ENCODE measurements around the gene CLNS1A. TPM values are rescaled to one million over a fixed set of nuclear protein-coding genes. Genes with fewer than 3 reads are reported as not detected.

CLNS1A gene
- total RNA-seq, 1 experiment from 2014 or later = 190 TPM

DNA sequence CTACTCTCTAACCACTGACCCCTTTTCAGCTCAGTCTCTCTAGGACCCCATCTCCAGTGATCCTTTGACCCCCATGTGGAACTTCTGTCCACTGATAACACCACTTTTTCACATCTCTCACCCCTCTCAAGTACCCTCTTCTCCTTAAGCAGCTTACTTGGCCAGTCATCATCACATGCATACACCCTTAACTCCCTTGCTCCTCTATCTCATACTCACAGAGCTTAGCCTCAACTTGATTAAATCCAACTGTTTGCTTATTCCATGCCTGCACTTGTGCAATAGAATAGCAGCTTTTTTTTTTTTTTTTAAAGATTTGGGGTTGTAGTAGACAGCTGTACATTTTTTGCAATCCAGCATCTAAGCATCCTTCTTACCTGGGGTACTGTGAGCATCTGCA is 25.7 kb downstream of the CLNS1A start:
- Histone ChIP-seq H2AFZ (no peak overlapping the region), H4K20me1 (ENCODE audit: insufficient read depth) (no peaks in the 10 kb centered on the region), H3K36me3 (ENCODE audit: low read depth) (peaks cover 51% of the 10 kb centered on the region), H3K9me3 (ENCODE audit: insufficient read depth, low read depth) (no peaks in the 10 kb centered on the region), H3K4me3 (no peak overlapping the region), H3K27ac (no peak overlapping the region), H3K4me1 (replicated peaks; ENCODE audit: insufficient read depth) (no peaks in the 10 kb centered on the region), H3K9me2 (ENCODE audit: insufficient read depth) (no peaks in the 10 kb centered on the region), H3K4me2 (no peak overlapping the region), H3K27me3 (ENCODE audit: insufficient read depth, low read depth) (no peaks in the 10 kb centered on the region), H3F3A (ENCODE audit: insufficient read depth, low read depth) (peaks cover 6% of the 10 kb centered on the region; the same call in 1 of the 2 replicates), H3K79me2 (ENCODE audit: low read depth) (no peaks in the 10 kb centered on the region)
- no peak for DNase-seq
- ChIA-PET CTCF (interaction anchor here (0.6 kb wide), 1 partner anchor 277 kb away, joined by 4 read pairs; no protein-coding TSS in a partner anchor), POLR2A (ENCODE audit: unreplicated experiment) (no interaction called here)
- BruUV-seq (replicated peaks) = no TSS peak
- intact Hi-C loops (cut with micrococcal nuclease; ENCODE audit: unreplicated experiment) = no loop called here
- no peak for TF ChIP-seq CTCF (conservative IDR thresholded peaks at IDR 0.05)
- TF ChIP-seq EZH2 (IDR thresholded peaks at IDR 0.05; ENCODE audit: low read depth) = no peak

- H3K4me2 ChIP-seq = no peak overlapping the region
- H3F3A ChIP-seq (ENCODE audit: insufficient read depth, low read depth) = peaks cover 6% of the 10 kb centered on the region
- CTCF ChIA-PET = no interaction called here
- H3K27ac ChIP-seq = no peak overlapping the region
- H3K36me3 ChIP-seq (ENCODE audit: low read depth) = peaks cover 27% of the 10 kb centered on the region
- H4K20me1 ChIP-seq (ENCODE audit: insufficient read depth) = no peaks in the 10 kb centered on the region
- no peak for DNase-seq
- H3K4me3 ChIP-seq = no peak overlapping the region
- no peaks in the 10 kb centered on the region for H3K27me3 ChIP-seq (ENCODE audit: insufficient read depth, low read depth)
- no peak overlapping the region for H2AFZ ChIP-seq
- no peaks in the 10 kb centered on the region for H3K9me2 ChIP-seq (ENCODE audit: insufficient read depth)
- H3K4me1 ChIP-seq (replicated peaks; ENCODE audit: insufficient read depth) = peaks cover 5% of the 10 kb centered on the region
- intact Hi-C loops (cut with micrococcal nuclease; ENCODE audit: unreplicated experiment) = no loop called here
- no peaks in the 10 kb centered on the region for H3K79me2 ChIP-seq (ENCODE audit: low read depth)
- POLR2A ChIA-PET (ENCODE audit: unreplicated experiment) = no interaction called here
- BruUV-seq (replicated peaks) = no TSS peak
- no peak for TF ChIP-seq CTCF (conservative IDR thresholded peaks at IDR 0.05)
- no peak for TF ChIP-seq EZH2 (IDR thresholded peaks at IDR 0.05; ENCODE audit: low read depth)
- no peaks in the 10 kb centered on the region for H3K9me3 ChIP-seq (ENCODE audit: insufficient read depth, low read depth)
Measured at GRCh38 chr11:77609234-77609633, 28.4 kb downstream of the CLNS1A start.

- Histone ChIP-seq H2AFZ (no peak overlapping the region), H3K27ac (peak overlapping the region; percentile 89), H3K9me3 (ENCODE audit: insufficient read depth, low read depth) (no peaks in the 10 kb centered on the region), H3F3A (ENCODE audit: insufficient read depth, low read depth) (peaks cover 37% of the 10 kb centered on the region), H3K79me2 (ENCODE audit: low read depth) (no peaks in the 10 kb centered on the region), H3K27me3 (ENCODE audit: insufficient read depth, low read depth) (no peaks in the 10 kb centered on the region), H3K4me1 (replicated peaks; ENCODE audit: insufficient read depth) (peaks cover 34% of the 10 kb centered on the region), H3K4me2 (no peak overlapping the region), H4K20me1 (ENCODE audit: insufficient read depth) (no peaks in the 10 kb centered on the region), H3K9me2 (ENCODE audit: insufficient read depth) (no peaks in the 10 kb centered on the region), H3K36me3 (ENCODE audit: low read depth) (peaks cover 8% of the 10 kb centered on the region), H3K4me3 (no peak overlapping the region)
- intact Hi-C loops (cut with micrococcal nuclease; ENCODE audit: unreplicated experiment) = no loop called here
- DNase-seq = no peak
- ChIA-PET CTCF (interaction anchor here (0.6 kb wide), 2 partner anchors 10 to 379 kb away, joined by 5 to 6 read pairs; no protein-coding TSS in a partner anchor), POLR2A (ENCODE audit: unreplicated experiment) (no interaction called here)
- TF ChIP-seq EZH2 (IDR thresholded peaks at IDR 0.05; ENCODE audit: low read depth) = no peak
- TF ChIP-seq CTCF (conservative IDR thresholded peaks at IDR 0.05) = no peak
- BruUV-seq (replicated peaks) = no TSS peak
Measured at GRCh38 chr11:77604281-77604680, 33.3 kb downstream of the CLNS1A start.
